Mammary epithelial cell (primary cell): ENCODE measurements around the gene CSRNP2.

Experiments
- CTCF ChIP-seq, 2 donors: IDR thresholded peaks in 1 of 2; conservative IDR thresholded peaks in 1 of 2; 2 replicates each; pipeline ENCODE4 v1.5.1; 2011 to 2012; ENCODE audit warnings: inconsistent platforms in 2 of 2, low read length in 2 of 2, mild to moderate bottlenecking in 2 of 2, control low read depth in 1 of 2, low read depth in 1 of 2; ENCODE audit not compliant: insufficient read depth in 1 of 2; ENCODE audit errors: extremely low read depth in 1 of 2
- EZH2 ChIP-seq: IDR thresholded peaks from 2 replicates; pipeline ENCODE4 v1.6.1; 2012; ENCODE audit warnings: low read length, inconsistent platforms, borderline replicate concordance

- no peak for TF ChIP-seq CTCF (conservative IDR thresholded peaks at IDR 0.05 in 1 of 2, IDR thresholded peaks at IDR 0.05 in 1 of 2; ENCODE audit: extremely low read depth in 1 of 2, insufficient read depth in 1 of 2, low read depth in 1 of 2, low read length in 2 of 2)
- TF ChIP-seq EZH2 = no peak
Observed at GRCh38 chr12:51020448-51021182, 62.8 kb downstream of the CSRNP2 start.
